ENCODE results near the gene NISCH.

NISCH gene

GRCh38 chr3:52473026-52473425 lies 17.6 kb downstream of the NISCH start:
- DNase-seq = no peak

GRCh38 chr3:52477076-52477795 lies 21.8 kb downstream of the NISCH start:
- no peak for DNase-seq

GRCh38 chr3:52477796-52478095 lies 22.3 kb downstream of the NISCH start:
- no peak for DNase-seq

GRCh38 chr3:52479037-52479876 lies 23.9 kb downstream of the NISCH start:
- DNase-seq = no peak

GRCh38 chr3:52479877-52480575 lies 24.6 kb downstream of the NISCH start:
- DNase-seq = no peak

GRCh38 chr3:52480768-52481715 lies 25.6 kb downstream of the NISCH start:
- DNase-seq = no peak

- DNase-seq = no peak
Measured at GRCh38 chr3:52481819-52482521, 26.6 kb downstream of the NISCH start.

GRCh38 chr3:52483081-52483480 lies 27.7 kb downstream of the NISCH start:
- DNase-seq = no peak

GRCh38 chr3:52483577-52484381 lies 28.4 kb downstream of the NISCH start:
- no peak for DNase-seq

- no peak for DNase-seq
Measured at GRCh38 chr3:52484680-52485461, 29.5 kb downstream of the NISCH start.

GRCh38 chr3:52487050-52487787 lies 31.8 kb downstream of the NISCH start:
- no peak for DNase-seq

- DNase-seq = no peak
Measured at GRCh38 chr3:52487788-52488691, 32.6 kb downstream of the NISCH start.

- no peak for DNase-seq
Measured at GRCh38 chr3:52488746-52489145, 33.3 kb downstream of the NISCH start.

- no peak for DNase-seq
Measured at GRCh38 chr3:52489453-52489852, 34.0 kb downstream of the NISCH start.

GRCh38 chr3:52490035-52490938 lies 34.9 kb downstream of the NISCH start:
- no peak for DNase-seq

GRCh38 chr3:52490939-52491526 lies 35.6 kb downstream of the NISCH start:
- no peak for DNase-seq

- no peak for DNase-seq
Measured at GRCh38 chr3:52492059-52492458, 36.7 kb downstream of the NISCH start.
